GM18511 (cell line): ENCODE data around the gene AMELX.

Experiments used
- ATAC-seq: cut with Tn5 transposase; IDR thresholded peaks from one replicate; pipeline ENCODE4 v1.9.1; 2021; ENCODE audit warnings: mild to moderate bottlenecking, moderate library complexity; ENCODE audit not compliant: unreplicated experiment

The AMELX gene

GRCh38 chrX:11293113-11293512 lies at the start of gene AMELX:
AMELX (plus strand) TSS chrX:11293413; CDS start chrX:11294789, 1,376 bp downstream.
- ATAC-seq: no peak

GRCh38 chrX:11244636-11245035 lies 48.6 kb upstream of the AMELX start:
- no peak for ATAC-seq

- ATAC-seq: no peak
These were observed 38.6 kb upstream of the AMELX start for GRCh38 chrX:11254417-11255109.

GRCh38 chrX:11257290-11257689 lies 35.9 kb upstream of the AMELX start:
- ATAC-seq: no peak

- ATAC-seq: no peak
These were observed 35.5 kb upstream of the AMELX start for GRCh38 chrX:11257711-11258110.

- no peak for ATAC-seq
These were observed 33.8 kb upstream of the AMELX start for GRCh38 chrX:11259437-11259836.

GRCh38 chrX:11261260-11261659 lies 32.0 kb upstream of the AMELX start:
- no peak for ATAC-seq

- no peak for ATAC-seq
These were observed 28.3 kb upstream of the AMELX start for GRCh38 chrX:11264925-11265324.

GRCh38 chrX:11265352-11265751 lies 27.9 kb upstream of the AMELX start:
- no peak for ATAC-seq

GRCh38 chrX:11266573-11267003 lies 26.6 kb upstream of the AMELX start:
- ATAC-seq: no peak

GRCh38 chrX:11267425-11267824 lies 25.8 kb upstream of the AMELX start:
- no peak for ATAC-seq

- ATAC-seq: no peak
These were observed 24.2 kb upstream of the AMELX start for GRCh38 chrX:11269006-11269405.

- ATAC-seq: no peak
These were observed 23.2 kb upstream of the AMELX start for GRCh38 chrX:11269996-11270395.

GRCh38 chrX:11272290-11272689 lies 20.9 kb upstream of the AMELX start:
- no peak for ATAC-seq

- ATAC-seq: no peak
These were observed 20.4 kb upstream of the AMELX start for GRCh38 chrX:11272863-11273262.

GRCh38 chrX:11273544-11273943 lies 19.7 kb upstream of the AMELX start:
- no peak for ATAC-seq

GRCh38 chrX:11282043-11282442 lies 11.2 kb upstream of the AMELX start:
- no peak for ATAC-seq

GRCh38 chrX:11285651-11286050 lies 7.6 kb upstream of the AMELX start:
- no peak for ATAC-seq

GRCh38 chrX:11287505-11287904 lies 5.7 kb upstream of the AMELX start:
- ATAC-seq: no peak

- no peak for ATAC-seq
These were observed 2.7 kb upstream of the AMELX start for GRCh38 chrX:11290416-11291102.

GRCh38 chrX:11296051-11296450 lies 2.8 kb downstream of the AMELX start:
- ATAC-seq: no peak

GRCh38 chrX:11298600-11298999 lies 5.4 kb downstream of the AMELX start:
- ATAC-seq: no peak

GRCh38 chrX:11304829-11305228 lies 11.6 kb downstream of the AMELX start:
- no peak for ATAC-seq
